Peyer's patch (tissue), 4 donors: ENCODE measurements around the gene SRD5A1. TPM values are rescaled to one million over a fixed set of nuclear protein-coding genes. Genes with fewer than 3 reads are reported as not detected.

Experiments
- DNase-seq, 3 donors: peaks; one replicate each; pipeline ENCODE4 v3.0.0-alpha.2; 2017 to 2019
- H3K27ac ChIP-seq, 4 donors: fragments of 200-600 bp; sonication (generic); one replicate each; pipeline ENCODE4 v1.5.1; 2016 to 2019
- H3K27me3 ChIP-seq, 2 donors: fragments of 200-600 bp; sonication (generic); one replicate each; pipeline ENCODE4 v1.5.1; 2019
- H3K36me3 ChIP-seq, 3 donors: fragments of 200-600 bp; sonication (generic); one replicate each; pipeline ENCODE4 v1.5.1; 2016 to 2019
- H3K4me1 ChIP-seq, 4 donors: fragments of 200-600 bp; sonication (generic); one replicate each; pipeline ENCODE4 v1.5.1; 2016 to 2019
- H3K4me3 ChIP-seq, 4 donors: fragments of 200-600 bp; sonication (generic); 1 replicate in 3 of 4; 2 replicates in 1 of 4; pipeline ENCODE4 v1.5.1; 2016 to 2019; ENCODE audit warnings: mild to moderate bottlenecking in 1 of 4
- H3K9me3 ChIP-seq, 4 donors: fragments of 200-600 bp; sonication (generic); one replicate each; pipeline ENCODE4 v1.5.1; 2016 to 2019; ENCODE audit warnings: mild to moderate bottlenecking in 1 of 4
- POLR2A ChIP-seq, 2 donors: fragments of 450-650 bp; IDR thresholded peaks; one replicate each; pipeline ENCODE4 v1.5.1; 2017; ENCODE audit warnings: antibody characterized with exemption in 2 of 2, mild to moderate bottlenecking in 2 of 2, moderate library complexity in 2 of 2
- total RNA-seq, 4 donors: library from RNA; depleted of rRNA; stranded (reverse); fragments of >200 nt; gene quantifications; one replicate each; pipeline ENCODE4 v1.1.0, GENCODE V29; 2016
- TF ChIP-seq, protein P1 (sequence below), 6 experiments: fragments of 450-650 bp in 4 of 6; fragments of 200-600 bp in 2 of 6; sonication (generic) in 1 of 6; IDR thresholded peaks; one replicate each; pipeline ENCODE4 v1.5.1; 2017 to 2019; ENCODE audit warnings: antibody characterized with exemption in 6 of 6, mild to moderate bottlenecking in 3 of 6, moderate library complexity in 1 of 6

SRD5A1 gene
- total RNA-seq, 4 donors from 2014 or later: 5.8 to 16.9 (median 13.1) TPM

DNA sequence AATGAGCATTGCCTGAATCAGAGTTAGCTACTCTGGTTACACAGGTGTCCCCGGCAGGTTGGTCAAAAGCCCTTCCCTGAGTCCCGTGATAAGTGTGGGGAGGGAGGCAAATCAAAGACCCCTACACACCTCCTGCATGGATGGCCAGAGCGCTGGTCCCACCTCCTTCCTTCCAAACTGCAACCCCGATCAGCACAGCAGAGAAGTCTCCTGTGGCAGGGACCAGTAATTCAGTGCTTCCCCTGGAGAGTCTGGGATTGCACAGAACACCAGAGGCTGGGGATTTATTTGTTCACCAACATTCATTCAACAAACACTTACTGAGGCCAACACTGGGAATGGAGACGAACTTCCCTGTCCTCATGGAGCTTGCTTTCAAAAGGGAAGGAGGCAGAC lies 46.6 kb upstream of the SRD5A1 start:
- Histone ChIP-seq H3K27me3 (peaks cover 0 to 8% of the 10 kb centered on the region in 2 donors), H3K36me3 (no peaks in the 10 kb centered on the region), H3K27ac (no peak overlapping the region), H3K9me3 (no peaks in the 10 kb centered on the region), H3K4me1 (peaks cover 0 to 7% (median 2%) of the 10 kb centered on the region in 4 donors), H3K4me3 (no peak overlapping the region)
- no peak for TF ChIP-seq POLR2A (IDR thresholded peaks at IDR 0.05)
- TF ChIP-seq, protein P1, sequence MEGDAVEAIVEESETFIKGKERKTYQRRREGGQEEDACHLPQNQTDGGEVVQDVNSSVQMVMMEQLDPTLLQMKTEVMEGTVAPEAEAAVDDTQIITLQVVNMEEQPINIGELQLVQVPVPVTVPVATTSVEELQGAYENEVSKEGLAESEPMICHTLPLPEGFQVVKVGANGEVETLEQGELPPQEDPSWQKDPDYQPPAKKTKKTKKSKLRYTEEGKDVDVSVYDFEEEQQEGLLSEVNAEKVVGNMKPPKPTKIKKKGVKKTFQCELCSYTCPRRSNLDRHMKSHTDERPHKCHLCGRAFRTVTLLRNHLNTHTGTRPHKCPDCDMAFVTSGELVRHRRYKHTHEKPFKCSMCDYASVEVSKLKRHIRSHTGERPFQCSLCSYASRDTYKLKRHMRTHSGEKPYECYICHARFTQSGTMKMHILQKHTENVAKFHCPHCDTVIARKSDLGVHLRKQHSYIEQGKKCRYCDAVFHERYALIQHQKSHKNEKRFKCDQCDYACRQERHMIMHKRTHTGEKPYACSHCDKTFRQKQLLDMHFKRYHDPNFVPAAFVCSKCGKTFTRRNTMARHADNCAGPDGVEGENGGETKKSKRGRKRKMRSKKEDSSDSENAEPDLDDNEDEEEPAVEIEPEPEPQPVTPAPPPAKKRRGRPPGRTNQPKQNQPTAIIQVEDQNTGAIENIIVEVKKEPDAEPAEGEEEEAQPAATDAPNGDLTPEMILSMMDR (IDR thresholded peaks at IDR 0.05): no peak
- no peak for DNase-seq

DNA sequence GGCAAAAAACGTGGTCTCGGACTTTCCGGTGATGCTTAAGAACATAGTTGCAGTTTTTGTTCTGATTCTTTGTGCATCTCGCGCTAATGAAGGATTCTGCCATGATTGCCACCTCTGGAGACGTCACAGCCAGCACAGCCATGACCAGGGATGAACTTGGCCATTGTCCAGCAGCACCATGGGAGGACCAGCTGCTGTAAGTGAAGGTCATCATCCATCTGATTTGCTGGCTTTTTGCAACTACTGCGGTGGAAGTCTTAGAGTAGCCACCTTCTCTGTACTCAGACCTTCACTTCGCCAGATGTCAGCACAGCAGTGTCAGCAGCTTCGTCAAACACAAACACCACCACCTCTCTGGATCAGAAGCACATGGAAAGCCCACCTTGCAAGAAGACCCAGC lies 46.1 kb upstream of the SRD5A1 start:
- no peak for DNase-seq
- Histone ChIP-seq H3K27ac (no peak overlapping the region), H3K27me3 (peaks cover 0 to 8% of the 10 kb centered on the region in 2 donors), H3K9me3 (no peaks in the 10 kb centered on the region), H3K4me3 (no peak overlapping the region), H3K4me1 (peaks cover 0 to 7% (median 2%) of the 10 kb centered on the region in 4 donors), H3K36me3 (no peaks in the 10 kb centered on the region)
- no peak for TF ChIP-seq POLR2A (IDR thresholded peaks at IDR 0.05)
- TF ChIP-seq, protein P1 (IDR thresholded peaks at IDR 0.05): no peak

DNA sequence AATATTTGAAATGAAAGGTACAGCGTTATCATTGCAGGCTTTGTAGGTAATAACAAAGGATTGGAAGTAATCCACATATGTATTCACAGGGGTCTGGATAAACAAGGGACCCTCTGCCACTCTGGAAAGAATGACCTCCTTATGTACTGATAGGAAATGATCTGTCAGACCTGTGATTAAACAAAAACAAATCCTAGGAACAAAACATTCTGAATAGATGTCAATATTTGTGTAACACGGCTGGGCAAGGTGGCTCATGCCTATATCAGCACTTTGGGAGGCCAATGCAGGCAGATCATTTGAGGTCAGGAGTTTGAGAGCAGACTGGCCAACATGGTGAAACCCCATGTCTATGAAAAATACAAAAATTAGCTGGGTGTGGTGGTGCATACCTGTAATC lies 42.7 kb upstream of the SRD5A1 start:
- Histone ChIP-seq H3K4me3 (no peak overlapping the region), H3K27ac (no peak overlapping the region), H3K36me3 (no peaks in the 10 kb centered on the region), H3K9me3 (no peaks in the 10 kb centered on the region), H3K27me3 (no peaks in the 10 kb centered on the region), H3K4me1 (no peaks in the 10 kb centered on the region)
- DNase-seq: no peak
- no peak for TF ChIP-seq POLR2A (IDR thresholded peaks at IDR 0.05)
- TF ChIP-seq, protein P1 (IDR thresholded peaks at IDR 0.05): no peak

DNA sequence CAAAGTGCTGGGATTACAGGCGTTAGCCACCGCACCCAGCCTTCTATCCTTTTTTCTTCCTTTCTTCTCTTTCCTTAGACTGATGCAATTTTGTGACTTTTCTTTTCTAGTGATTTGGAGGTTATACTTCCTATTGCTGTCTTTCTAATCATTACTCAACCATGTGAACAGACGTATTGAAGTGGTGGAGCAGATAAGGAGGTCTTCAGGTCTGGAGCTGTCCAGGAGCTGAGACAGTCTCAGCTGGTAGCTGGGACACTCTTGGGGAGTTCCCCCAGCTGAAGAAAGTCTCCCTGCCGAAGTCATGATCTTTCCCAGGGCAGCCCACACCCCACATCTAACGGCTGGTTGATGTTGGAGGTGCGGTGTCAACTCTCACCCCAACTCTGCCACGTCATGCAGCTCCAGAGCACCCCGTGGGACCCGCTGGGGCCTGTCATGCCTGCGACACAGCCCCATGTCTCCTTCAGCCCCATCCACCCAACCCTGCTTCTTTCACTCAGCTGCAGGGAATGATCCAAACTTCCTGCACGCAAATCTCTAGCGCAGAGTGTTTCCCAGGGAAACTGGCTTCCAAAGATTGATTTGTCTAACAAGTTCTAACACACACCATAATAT lies 41.5 kb upstream of the SRD5A1 start:
- Histone ChIP-seq H3K27ac (no peak overlapping the region), H3K27me3 (no peaks in the 10 kb centered on the region), H3K4me3 (no peak overlapping the region), H3K9me3 (no peaks in the 10 kb centered on the region), H3K36me3 (peaks cover 0 to 4% (median 0%) of the 10 kb centered on the region in 3 donors), H3K4me1 (no peaks in the 10 kb centered on the region)
- TF ChIP-seq, protein P1 (IDR thresholded peaks at IDR 0.05): no peak
- no peak for TF ChIP-seq POLR2A (IDR thresholded peaks at IDR 0.05)
- DNase-seq: no peak

DNA sequence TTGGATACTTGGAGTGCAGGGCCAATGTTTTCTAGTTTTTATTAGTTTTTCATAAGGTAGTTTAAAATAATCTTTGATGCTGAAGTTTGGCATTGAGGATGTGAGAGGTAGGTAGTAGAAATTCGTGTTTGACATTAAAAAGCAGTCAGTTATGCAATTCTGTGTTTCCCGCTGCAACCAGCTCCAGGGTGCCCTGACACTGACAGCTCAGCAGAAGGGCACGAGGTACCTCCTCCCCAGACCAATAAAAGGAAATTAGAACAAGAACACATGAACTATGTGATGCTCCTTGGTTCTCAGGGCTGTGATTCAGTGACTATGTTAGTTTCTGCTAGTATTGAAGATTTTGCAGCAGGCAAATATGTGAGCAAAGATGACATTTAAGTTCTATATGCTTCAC lies 40.6 kb upstream of the SRD5A1 start:
- Histone ChIP-seq H3K4me1 (no peaks in the 10 kb centered on the region), H3K4me3 (no peak overlapping the region), H3K36me3 (peaks cover 0 to 10% (median 0%) of the 10 kb centered on the region in 3 donors), H3K9me3 (no peaks in the 10 kb centered on the region), H3K27me3 (no peaks in the 10 kb centered on the region), H3K27ac (no peak overlapping the region)
- TF ChIP-seq, protein P1 (IDR thresholded peaks at IDR 0.05): no peak
- no peak for TF ChIP-seq POLR2A (IDR thresholded peaks at IDR 0.05)
- no peak for DNase-seq
